Measurements from ENCODE around the gene NCAN. TPM values are rescaled to one million over a fixed set of nuclear protein-coding genes. Genes with fewer than 3 reads are reported as not detected.
"Not testable (repeated sequence)": the region's sequence is repeated elsewhere in the genome, so short reads cannot be mapped to it uniquely, and the experiment has no call there.

The NCAN gene
- total RNA-seq, 1 donor from 2014 or later = not detected

DNA sequence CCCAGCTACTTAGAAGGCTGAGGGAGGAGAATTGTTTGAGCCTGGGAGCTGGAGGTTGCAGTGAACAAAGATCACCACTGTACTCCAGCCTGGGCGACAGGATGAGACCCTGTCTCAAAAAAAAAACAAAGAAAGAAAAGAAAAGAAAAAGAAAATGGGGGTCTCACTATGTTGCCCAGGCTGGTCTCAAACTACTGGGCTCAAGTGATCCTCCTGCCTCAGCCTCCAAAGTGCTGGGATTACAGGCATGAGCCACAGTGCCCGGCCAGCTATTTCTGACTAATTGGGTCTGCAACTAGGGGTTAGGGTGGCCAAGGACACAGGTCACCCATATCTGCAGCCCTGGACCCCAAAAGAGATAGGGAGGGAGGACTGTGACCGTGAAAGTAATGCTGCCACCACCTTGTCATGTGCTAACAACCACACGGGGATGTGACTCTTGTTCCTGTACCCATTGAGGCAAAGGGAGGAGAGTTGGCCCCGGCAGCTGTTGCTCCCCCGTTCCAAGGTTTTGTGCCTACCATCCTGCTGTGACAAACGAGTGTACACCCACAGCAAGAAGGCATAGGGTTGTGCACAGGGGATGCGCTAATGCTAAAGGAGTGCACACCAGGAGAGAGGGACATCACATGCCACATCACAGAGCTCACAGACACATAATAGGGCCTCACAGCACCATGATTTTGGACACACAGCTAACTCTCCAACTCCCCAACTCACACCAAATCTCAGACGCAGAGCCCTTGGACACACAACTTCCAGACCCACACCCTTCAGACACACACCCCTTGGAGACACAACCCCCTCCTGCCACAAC, 42.3 kb upstream of the NCAN start:
- no peaks in the 10 kb centered on the region for H3K36me3 Mint-ChIP-seq (ENCODE audit: low read depth)
- intact Hi-C loops (cut with micrococcal nuclease) = loop anchor here (1.0 kb wide), 3 partner anchors 9 to 23 kb away; no protein-coding TSS in a partner anchor
- no peaks in the 10 kb centered on the region for H3K9me3 Mint-ChIP-seq
- no peak for DNase-seq
- peak overlapping the region; percentile 83 for H3K4me3 Mint-ChIP-seq
- TF ChIP-seq, protein P1, sequence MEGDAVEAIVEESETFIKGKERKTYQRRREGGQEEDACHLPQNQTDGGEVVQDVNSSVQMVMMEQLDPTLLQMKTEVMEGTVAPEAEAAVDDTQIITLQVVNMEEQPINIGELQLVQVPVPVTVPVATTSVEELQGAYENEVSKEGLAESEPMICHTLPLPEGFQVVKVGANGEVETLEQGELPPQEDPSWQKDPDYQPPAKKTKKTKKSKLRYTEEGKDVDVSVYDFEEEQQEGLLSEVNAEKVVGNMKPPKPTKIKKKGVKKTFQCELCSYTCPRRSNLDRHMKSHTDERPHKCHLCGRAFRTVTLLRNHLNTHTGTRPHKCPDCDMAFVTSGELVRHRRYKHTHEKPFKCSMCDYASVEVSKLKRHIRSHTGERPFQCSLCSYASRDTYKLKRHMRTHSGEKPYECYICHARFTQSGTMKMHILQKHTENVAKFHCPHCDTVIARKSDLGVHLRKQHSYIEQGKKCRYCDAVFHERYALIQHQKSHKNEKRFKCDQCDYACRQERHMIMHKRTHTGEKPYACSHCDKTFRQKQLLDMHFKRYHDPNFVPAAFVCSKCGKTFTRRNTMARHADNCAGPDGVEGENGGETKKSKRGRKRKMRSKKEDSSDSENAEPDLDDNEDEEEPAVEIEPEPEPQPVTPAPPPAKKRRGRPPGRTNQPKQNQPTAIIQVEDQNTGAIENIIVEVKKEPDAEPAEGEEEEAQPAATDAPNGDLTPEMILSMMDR (IDR thresholded peaks at IDR 0.05) = no peak
- ChIA-PET CTCF (interaction anchor here (1.0 to 1.6 kb wide), 5 partner anchors 14 to 116 kb away, joined by 3 to 8 read pairs (median 5); no protein-coding TSS in a partner anchor), POLR2A (interaction anchor here (0.5 to 3.1 kb wide), 7 partner anchors 9 to 281 kb away, joined by 3 to 48 read pairs (median 9); partner anchors contain the start of gene NR2C2AP)
- peaks cover 32% of the 10 kb centered on the region for H3K4me1 Mint-ChIP-seq
- no peaks in the 10 kb centered on the region for H3K27me3 Mint-ChIP-seq
- peak; percentile 9 for ATAC-seq (ENCODE audit: low read depth)
- no peak overlapping the region for H3K27ac Mint-ChIP-seq

DNA sequence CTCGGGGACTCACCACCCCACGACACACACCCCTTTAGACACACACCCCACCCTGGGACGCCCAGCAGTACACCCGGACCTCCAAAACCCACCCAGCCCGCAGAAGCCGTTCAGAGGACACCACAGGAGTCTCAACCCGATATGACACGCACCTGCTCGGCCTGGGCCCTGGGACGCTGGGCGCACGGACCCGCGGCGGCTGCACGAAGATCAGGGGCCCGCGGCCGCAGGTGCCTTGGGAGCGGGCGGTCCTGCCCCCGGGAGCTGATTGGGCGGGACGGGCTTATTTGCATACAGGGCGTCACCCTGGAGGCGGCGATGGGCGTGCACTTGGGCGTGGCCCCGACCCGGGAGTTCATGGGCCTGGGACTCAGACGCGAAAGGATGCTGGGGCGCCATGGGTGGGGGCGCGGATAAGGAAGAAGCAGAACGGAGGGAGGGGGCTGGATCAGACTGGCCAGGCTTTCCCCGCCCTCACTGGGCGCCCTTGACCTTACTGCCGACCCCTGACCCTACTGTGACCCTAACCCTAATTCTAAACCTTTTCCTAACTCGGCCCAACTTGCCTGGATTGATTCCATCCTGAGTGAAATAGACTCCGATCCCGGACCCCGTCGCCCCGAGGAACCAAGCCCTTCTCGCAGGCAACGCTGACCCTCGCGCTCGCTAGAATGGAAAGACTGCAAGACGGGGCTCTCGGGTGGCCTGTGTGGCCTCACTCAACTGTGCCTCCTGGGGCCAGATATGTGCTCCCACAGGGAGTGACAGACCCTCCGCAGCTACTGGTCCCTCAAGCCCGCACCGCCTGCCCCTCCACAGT, 41.5 kb upstream of the NCAN start, which contains the start of gene MEF2B:
Gene MEF2B, minus strand, starts transcription at position 211 of the 820 bp plus-strand sequence. CDS start 19,528 bp downstream, outside the sequence.
- Mint-ChIP-seq H3K4me1 (peaks cover 33% of the 10 kb centered on the region), H3K36me3 (ENCODE audit: low read depth) (peaks cover 2% of the 10 kb centered on the region), H3K27ac (peak within 1 kb of the TSS; percentile 63), H3K27me3 (no peaks in the 10 kb centered on the region), H3K4me3 (peak within 1 kb of the TSS; percentile 83), H3K9me3 (no peaks in the 10 kb centered on the region)
- intact Hi-C loops (cut with micrococcal nuclease) = loop anchor here (1.0 kb wide), 3 partner anchors 10 to 24 kb away; no protein-coding TSS in a partner anchor
- ATAC-seq (ENCODE audit: low read depth) (peak; percentile 95), DNase-seq (peak; percentile 89)
- POLR2A ChIA-PET = interaction anchor here (0.5 to 3.1 kb wide), 9 partner anchors 10 to 1492 kb away, joined by 3 to 48 read pairs (median 7); partner anchors contain the start of gene NR2C2AP
- TF ChIP-seq, protein P1 (IDR thresholded peaks at IDR 0.05) = no peak
- CTCF ChIA-PET = interaction anchor here (0.6 to 1.6 kb wide), 6 partner anchors 13 to 117 kb away, joined by 3 to 8 read pairs (median 4); no protein-coding TSS in a partner anchor

DNA sequence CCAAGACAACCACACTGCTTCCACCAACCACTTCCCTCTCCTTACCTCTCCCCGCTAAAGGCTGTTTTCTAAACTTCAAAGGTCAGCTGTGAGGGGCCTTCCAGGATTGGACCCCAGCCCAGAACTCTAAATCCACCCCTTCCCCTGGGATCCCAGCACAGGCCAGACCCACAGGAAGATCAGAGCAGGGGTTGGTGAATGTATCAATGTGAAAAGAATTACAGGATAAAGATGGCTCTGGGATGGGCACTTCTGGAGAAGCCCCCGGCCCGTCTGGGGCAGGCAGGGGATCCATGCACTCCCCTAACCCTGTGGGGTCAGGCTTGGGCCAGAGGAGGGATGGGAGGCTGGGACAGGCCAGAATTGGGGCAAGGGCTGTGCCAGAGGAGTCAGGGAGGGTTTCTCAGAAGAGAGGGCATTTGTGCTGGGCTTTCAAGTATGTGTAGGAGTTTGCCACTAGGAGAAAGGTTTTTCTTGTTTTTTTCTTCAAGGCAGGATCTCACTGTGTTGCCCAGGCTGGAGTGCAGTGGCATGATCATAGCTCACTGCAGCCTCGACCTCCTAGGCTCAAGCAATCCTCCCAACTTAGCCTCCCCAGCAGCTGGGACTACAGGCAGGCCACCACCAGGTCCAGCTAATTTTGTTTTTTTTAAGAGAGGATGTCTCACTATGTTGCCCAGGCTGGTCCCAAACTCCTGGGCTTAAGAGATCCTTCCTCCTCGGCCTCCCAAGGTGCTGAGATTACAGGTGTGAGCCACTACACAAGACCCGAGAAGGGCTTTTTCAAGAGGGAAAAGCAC, 40.7 kb upstream of the NCAN start:
- Mint-ChIP-seq H3K4me3 (peak overlapping the region; percentile 83), H3K27me3 (no peaks in the 10 kb centered on the region), H3K27ac (peak overlapping the region; percentile 63), H3K4me1 (peaks cover 29% of the 10 kb centered on the region), H3K9me3 (no peaks in the 10 kb centered on the region), H3K36me3 (ENCODE audit: low read depth) (peaks cover 2% of the 10 kb centered on the region)
- ChIA-PET POLR2A (interaction anchor here (0.7 to 3.1 kb wide), 4 partner anchors 11 to 268 kb away, joined by 3 to 27 read pairs (median 5); no protein-coding TSS in a partner anchor), CTCF (interaction anchor here (5.1 kb wide), 1 partner anchor 23 kb away, joined by 104 read pairs; no protein-coding TSS in a partner anchor)
- ATAC-seq (ENCODE audit: low read depth) (no peak), DNase-seq (no peak)
- TF ChIP-seq, protein P1 (IDR thresholded peaks at IDR 0.05) = no peak
- intact Hi-C loops (cut with micrococcal nuclease) = loop anchor here (1.0 kb wide), 3 partner anchors 11 to 25 kb away; no protein-coding TSS in a partner anchor

DNA sequence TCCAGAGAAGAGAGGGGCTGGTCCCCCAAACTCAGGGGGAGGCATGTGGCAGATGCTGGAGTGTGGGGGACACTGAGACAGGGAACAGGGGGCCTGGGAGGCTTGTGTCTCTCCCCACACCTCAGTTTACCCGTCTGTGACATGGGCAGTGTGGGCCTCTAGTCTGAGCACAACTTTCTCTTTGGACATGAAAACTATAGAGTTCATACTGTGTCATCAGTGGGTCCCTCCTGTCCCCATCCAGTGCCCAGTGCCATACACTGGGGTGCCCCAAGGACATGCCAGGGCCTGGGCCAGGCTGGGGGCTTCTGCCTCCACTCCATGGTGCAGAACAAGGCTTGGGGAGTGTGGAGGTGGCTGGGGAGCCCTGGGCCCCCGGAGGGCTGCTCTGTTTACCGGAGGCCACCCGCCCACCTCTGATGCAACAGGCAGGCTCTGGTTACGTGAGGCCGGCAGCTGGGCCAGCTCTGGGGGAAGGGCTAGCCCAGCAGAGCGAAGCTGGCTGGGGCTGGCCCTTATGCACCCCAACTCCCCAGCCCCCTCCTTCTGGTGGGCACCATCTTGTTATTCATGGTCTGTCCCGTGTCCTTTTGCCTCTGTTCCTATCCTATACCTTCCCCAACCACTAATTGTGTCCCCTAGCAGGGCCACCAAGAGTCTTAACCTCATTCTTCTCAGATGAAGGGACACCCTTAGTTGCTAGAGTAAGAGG, 39.8 kb upstream of the NCAN start:
- TF ChIP-seq, protein P1 (IDR thresholded peaks at IDR 0.05) = no peak
- no peaks in the 10 kb centered on the region for H3K9me3 Mint-ChIP-seq
- H3K4me1 Mint-ChIP-seq = peaks cover 29% of the 10 kb centered on the region
- H3K27me3 Mint-ChIP-seq = no peaks in the 10 kb centered on the region
- peaks cover 9% of the 10 kb centered on the region for H3K36me3 Mint-ChIP-seq (ENCODE audit: low read depth)
- ChIA-PET POLR2A (interaction anchor here (0.7 kb wide), 1 partner anchor 267 kb away, joined by 3 read pairs; no protein-coding TSS in a partner anchor), CTCF (interaction anchor here (5.1 kb wide), 1 partner anchor 24 kb away, joined by 104 read pairs; no protein-coding TSS in a partner anchor)
- H3K27ac Mint-ChIP-seq = no peak overlapping the region
- no peak for ATAC-seq (ENCODE audit: low read depth)
- intact Hi-C loops (cut with micrococcal nuclease) = no loop called here
- DNase-seq = no peak
- H3K4me3 Mint-ChIP-seq = no peak overlapping the region

DNA sequence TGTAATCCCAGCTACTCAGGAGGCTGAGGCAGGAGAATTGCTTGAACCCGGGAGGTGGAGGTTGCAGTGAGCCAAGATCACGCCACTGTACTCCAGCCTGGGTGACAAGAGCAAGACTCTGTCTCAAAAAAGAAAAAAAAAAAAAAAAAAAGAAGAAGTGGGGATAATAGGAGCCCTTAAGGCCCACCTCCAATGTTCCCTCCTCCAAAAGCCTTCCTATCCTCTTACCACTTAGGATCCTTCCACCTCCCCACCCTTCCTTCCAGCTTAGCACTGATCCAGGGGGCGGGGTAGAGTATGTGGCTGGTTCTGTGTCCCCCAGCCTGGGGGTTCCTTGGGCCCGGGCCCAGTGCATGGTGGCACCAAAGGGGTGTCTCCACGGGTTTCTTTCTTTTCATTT, 38.5 kb upstream of the NCAN start:
- DNase-seq; H3K4me3 Mint-ChIP-seq; H3K9me3 Mint-ChIP-seq; intact Hi-C loops (cut with micrococcal nuclease); H3K27ac Mint-ChIP-seq; ATAC-seq (ENCODE audit: low read depth); H3K27me3 Mint-ChIP-seq: not testable (repeated sequence)
- Mint-ChIP-seq H3K36me3 (ENCODE audit: low read depth) (peaks cover 15% of the 10 kb centered on the region), H3K4me1 (peaks cover 22% of the 10 kb centered on the region)
- ChIA-PET POLR2A (interaction anchor here (0.7 to 1.0 kb wide), 3 partner anchors 30 to 366 kb away, joined by 3 to 9 read pairs (median 4); partner anchors contain the start of gene NR2C2AP), CTCF (interaction anchor here (1.7 to 5.1 kb wide), 4 partner anchors 14 to 32 kb away, joined by 5 to 104 read pairs (median 48); no protein-coding TSS in a partner anchor)
